PC-9 (cell line): ENCODE data around the gene MIER3.

ENCODE experiments used
- EZH2 ChIP-seq: fragments of 200-600 bp; sonication (generic); IDR thresholded peaks from 2 replicates; pipeline ENCODE4 v1.8.0; 2017; ENCODE audit warnings: antibody characterized with exemption, low read depth
- TF ChIP-seq, protein P1 (sequence below): fragments of 200-600 bp; sonication (generic); conservative IDR thresholded peaks from 2 replicates; pipeline ENCODE4 v1.6.1; 2017; ENCODE audit warnings: mixed run types, antibody characterized with exemption, mild to moderate bottlenecking, moderate library complexity

DNA sequence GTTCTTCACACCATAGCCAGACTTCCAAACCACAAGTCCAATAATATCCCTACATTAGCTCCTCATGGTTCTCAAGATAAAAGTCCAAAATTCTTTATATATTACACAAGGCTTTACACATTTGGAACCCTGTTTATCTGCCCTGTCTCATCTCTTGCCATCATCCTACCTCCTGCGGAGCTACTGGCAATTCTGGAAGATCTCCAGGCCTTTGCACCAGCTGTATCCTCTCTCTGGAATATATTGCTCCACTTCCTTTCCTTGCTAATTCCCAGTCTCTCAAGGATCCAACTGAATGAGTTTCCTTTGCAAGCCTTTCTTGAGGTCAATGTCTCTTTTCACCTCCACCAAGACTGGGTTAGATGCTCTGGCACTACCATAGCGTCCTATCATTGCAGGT is 41.3 kb upstream of the MIER3 start:
- TF ChIP-seq, protein P1, sequence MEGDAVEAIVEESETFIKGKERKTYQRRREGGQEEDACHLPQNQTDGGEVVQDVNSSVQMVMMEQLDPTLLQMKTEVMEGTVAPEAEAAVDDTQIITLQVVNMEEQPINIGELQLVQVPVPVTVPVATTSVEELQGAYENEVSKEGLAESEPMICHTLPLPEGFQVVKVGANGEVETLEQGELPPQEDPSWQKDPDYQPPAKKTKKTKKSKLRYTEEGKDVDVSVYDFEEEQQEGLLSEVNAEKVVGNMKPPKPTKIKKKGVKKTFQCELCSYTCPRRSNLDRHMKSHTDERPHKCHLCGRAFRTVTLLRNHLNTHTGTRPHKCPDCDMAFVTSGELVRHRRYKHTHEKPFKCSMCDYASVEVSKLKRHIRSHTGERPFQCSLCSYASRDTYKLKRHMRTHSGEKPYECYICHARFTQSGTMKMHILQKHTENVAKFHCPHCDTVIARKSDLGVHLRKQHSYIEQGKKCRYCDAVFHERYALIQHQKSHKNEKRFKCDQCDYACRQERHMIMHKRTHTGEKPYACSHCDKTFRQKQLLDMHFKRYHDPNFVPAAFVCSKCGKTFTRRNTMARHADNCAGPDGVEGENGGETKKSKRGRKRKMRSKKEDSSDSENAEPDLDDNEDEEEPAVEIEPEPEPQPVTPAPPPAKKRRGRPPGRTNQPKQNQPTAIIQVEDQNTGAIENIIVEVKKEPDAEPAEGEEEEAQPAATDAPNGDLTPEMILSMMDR = no peak
- no peak for TF ChIP-seq EZH2
